ENCODE measurements around the gene OR2B6.

GRCh38 chr6:27970444-27970843 lies 13.4 kb downstream of the OR2B6 start:
- TF ChIP-seq POLR2AphosphoS5 (IDR thresholded peaks at IDR 0.05) (no peak), POLR2A (IDR thresholded peaks at IDR 0.05) (no peak)

Data from stomach (tissue), 4 donors.